HG03280 (cell line): ENCODE measurements around the gene RGSL1.

Experiments used
- ATAC-seq: cut with Tn5 transposase; IDR thresholded peaks from one replicate; pipeline ENCODE4 v1.9.1; 2021; ENCODE audit warnings: mild to moderate bottlenecking, moderate library complexity; ENCODE audit not compliant: unreplicated experiment

Gene RGSL1

DNA sequence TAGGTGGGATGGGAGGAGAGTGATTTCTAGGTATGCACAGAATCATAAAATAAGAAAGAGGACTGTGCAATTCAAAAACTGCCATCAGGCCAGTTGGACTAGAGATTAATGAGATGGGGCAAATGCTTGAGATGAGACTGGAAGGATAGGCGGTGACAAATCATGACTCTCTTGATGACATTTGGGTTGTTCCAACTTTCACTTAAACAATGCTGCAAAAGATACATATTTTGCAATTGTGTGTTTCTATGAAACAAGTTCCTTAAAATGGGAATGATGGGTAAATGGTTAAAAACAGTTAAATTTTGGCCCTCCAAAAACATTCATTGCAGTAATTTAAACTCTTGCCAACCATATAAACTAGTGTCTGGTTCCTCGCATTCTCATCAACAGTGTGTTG is 84.0 kb downstream of the RGSL1 start:
- ATAC-seq = no peak

DNA sequence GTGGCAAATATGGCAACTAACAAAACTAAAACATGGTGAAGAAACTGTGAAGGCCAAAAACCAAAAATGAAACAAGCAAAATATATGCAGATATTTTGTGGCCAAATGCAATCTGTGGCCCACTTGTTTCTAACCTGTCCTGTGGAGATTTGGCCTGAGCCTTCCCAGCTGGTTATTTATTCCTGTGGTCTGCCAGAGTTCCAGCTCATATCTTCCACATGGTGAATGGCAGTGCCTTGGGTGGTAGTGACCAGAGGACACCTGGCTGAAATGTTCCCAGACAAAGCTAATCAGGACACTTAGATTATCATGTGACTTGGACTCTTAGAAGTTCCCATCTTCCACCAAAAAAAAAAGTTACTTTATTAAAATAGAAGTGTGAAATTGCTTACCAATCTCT is 99.4 kb downstream of the RGSL1 start:
- ATAC-seq = no peak

DNA sequence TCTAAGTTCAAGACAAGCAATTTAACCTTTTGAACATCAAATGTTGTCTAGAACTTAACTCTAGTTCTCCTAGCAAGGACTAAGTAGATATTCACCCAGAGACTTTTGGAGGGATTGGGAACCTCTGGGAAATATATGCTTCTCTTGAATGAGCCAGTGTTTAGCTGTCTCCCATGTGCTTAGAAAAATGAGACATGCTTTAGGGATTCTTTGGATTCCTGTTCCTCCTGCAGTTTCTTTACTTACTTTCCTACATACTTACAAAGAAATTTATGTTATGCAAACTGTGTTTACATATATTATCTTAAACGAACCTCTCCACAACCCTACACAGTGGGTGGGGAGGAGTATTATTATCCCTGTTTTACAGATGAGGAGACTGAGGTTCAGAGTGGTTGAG is 99.9 kb downstream of the RGSL1 start:
- ATAC-seq = no peak

DNA sequence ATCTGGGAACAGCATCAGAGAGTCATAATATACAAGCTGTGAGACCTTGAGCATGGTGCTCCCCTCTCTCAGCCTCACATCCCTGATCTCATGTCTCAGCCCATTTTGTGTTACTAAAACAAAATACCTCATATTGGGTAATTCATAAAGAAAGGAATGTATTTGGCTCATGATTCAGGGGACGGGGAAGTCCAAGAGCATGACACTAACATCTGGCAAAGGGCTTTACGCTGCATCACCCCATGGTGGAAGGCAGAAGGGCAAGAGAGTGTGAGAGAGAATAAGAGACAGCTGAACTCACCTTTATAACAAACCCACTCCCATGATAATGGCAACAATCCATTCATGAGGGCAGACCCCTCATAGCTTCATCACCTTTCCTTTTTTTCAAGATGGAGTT is 102.6 kb downstream of the RGSL1 start:
- ATAC-seq = no peak

DNA sequence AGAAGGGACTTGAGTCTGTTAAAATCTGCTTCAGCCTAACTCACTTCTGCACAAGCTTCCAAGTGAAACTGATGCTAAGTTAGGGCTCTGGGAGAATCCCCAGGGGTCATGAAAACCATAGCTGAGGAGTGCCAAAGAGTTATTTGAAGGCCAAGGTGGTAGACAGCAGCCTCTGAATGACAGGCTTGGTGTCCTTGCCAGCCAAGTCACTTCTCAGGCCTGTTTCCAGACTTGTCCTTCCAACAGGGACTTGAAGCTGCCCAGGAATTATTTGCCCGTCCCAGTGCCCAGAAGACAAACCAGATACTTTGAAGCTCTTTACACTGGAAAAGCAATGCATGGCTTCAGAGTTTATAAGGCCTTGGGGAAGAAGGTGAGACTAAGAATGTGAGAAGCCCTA is 105.5 kb downstream of the RGSL1 start:
- ATAC-seq = no peak

DNA sequence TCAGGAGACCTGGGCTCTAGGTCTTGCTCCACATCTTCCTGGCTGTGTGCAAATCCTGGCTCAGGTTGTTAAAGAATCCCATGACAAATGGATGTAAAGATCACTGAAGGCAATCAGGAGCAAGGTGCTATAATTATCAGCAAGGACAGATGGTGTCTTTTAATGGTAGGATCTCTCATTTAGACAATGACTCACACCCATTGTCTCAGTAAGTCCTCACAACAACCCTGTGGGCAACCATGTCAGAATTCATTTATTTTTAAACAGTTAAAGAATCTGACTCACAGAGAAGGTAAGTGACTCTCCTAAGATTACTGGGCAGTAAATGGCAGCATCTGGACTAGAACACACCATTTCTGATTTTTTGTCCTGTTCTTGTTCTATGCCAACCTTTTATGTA is 106.3 kb downstream of the RGSL1 start:
- no peak for ATAC-seq

DNA sequence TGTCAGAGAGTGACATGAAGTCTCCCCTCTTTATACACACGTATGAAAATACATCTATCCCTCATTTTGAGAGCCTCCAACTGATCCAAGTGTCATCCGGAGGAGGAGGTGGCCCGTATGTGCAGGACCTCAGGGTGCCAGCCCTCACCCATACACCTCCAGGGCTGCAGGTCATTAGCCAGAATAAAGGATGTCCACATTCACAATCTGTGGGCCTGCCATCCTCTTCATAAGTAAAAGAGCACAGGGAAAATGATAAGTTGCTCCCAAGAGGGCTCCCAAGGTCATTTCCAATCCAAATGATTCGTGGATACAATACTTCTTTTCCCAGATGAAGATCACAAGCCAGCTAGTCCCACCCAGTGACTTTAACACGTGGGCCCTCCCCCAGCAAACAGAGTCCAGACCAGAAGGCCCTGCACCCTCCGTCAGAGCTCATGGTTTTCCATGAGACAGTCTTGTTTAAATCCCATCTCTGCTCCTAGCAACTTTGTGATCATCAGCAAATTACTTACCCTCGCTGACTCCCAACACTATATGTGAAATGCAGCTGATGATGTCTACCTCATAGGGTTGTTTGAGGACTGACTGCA is 110.5 kb downstream of the RGSL1 start:
- ATAC-seq = no peak

DNA sequence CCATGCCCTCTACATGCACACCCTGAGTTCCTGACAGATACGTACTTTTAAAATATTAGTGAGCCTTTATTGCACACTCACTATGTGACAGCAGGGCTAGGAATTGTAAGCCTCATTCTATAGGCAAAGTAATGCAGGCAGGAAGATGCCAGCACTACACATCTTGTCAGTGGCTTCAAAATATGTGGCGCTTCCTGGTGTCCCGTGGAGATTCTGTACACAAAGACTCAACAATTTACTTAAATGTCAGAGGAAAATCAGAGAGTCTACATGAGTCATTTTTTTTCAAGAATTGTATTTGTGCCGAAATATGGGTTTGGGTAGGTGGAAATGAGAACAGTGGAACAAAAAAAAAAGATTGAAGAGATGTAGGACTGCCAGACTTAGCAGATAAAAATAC is 111.5 kb downstream of the RGSL1 start:
- ATAC-seq = no peak

DNA sequence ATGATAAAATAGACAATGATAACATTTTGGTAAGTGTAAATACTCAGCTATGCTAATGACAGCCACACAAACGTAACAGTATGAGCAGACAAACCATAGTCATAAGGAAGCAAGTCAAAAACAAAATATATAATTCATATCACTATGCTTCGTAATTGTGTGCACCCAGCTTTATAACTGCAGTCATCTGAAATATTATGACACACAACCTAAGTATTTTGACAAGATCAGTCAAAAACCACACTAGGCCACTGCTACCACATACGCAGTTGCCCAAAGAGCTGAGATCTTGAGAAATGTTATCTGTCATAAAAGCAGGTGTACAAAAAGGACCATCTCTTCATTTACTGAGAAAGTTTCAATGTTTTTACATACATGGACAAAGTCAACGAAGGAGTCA is 113.1 kb downstream of the RGSL1 start:
- ATAC-seq = no peak

DNA sequence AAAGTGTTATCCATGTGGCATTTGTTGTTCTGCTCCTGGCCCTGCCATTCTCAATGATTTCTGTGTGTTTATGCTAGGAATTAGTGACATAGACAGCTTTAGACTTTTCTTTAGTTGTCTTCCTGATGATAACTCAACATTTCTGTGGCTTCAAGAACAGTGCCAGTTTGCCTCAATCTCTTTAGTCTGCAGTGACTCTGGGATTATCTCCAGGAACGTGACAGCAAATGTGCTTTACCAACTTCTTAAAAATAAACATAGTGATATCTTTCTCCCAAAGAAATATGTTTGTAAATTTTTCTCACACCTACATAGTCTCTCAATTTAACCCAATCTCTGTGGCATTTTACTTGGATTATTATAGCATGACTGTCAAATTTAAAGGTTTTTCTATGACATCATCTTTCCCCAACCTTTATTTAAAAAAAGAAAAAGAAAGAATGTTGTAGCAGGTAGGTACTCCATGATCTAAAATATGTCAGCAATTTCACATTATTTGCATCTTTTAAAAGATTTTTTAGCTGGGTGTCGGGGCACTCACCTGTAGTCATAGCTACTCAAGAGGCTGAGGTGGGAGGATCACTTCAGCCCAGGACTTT is 114.6 kb downstream of the RGSL1 start:
- ATAC-seq = no peak

DNA sequence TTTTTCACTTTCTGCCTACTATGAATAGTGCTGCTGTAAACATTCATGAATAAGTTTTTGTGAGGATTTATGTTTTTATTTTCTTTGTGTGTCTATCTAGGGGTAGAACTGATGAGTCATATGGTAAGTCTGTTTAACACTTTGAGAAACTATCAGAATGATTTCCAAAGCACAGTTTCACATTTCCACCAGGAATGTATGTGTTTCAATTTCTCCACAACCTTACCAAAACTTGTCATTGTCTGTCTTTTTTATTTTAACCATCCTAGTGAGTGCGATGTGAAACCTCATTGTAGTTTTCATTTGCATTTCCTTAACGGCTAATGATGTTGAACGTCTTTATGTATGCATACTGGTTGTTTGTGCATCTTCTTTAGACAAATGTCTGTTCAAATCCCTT is 115.6 kb downstream of the RGSL1 start:
- ATAC-seq = no peak

DNA sequence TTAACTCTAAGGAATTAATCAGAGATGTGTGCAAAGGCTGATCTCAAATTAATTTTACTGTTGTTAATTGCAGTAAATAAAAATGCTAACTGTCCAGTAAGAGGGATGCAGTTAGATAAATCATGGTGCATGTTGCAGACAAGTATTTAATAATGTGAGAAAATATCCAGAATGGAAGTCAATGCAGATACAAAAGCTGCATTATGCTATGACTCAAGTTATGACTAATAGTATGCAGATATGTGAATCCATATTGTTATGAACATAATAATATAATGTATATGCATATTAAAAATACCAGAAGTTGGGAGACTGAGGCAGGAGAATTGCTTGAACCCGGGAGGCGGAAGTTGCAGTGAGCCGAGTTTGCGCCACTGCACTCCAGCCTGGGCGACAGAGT is 117.7 kb downstream of the RGSL1 start:
- ATAC-seq = no peak

DNA sequence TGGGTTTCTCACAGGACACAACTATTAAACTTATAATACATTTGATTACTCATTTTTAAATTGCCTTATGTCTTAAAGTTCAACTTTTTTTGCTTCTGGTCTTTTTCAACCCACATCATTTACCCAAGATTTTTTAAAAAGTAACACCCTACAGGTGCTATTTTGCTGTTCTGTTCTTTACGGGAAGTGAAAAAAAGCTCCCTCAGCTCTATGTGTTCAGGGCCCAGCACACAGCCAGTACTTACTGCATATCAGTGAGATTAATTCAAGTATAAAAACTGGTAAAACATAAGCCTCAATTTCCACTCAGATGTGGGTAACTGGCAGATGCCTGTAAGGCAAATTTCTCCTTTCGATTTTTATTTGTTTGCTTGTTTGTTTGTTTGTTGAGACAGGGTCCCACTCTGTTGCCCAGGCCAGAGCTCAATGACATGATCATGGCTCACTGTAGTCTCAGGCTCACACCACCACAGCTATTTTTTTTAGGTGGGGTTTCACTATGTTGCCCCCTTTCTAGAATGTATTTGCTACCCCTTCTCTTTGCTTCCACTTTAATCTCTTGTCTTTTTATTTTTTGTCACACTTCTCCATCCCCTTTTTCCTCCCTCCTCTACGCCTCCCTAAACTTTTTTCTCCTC is 118.8 kb downstream of the RGSL1 start:
- no peak for ATAC-seq

DNA sequence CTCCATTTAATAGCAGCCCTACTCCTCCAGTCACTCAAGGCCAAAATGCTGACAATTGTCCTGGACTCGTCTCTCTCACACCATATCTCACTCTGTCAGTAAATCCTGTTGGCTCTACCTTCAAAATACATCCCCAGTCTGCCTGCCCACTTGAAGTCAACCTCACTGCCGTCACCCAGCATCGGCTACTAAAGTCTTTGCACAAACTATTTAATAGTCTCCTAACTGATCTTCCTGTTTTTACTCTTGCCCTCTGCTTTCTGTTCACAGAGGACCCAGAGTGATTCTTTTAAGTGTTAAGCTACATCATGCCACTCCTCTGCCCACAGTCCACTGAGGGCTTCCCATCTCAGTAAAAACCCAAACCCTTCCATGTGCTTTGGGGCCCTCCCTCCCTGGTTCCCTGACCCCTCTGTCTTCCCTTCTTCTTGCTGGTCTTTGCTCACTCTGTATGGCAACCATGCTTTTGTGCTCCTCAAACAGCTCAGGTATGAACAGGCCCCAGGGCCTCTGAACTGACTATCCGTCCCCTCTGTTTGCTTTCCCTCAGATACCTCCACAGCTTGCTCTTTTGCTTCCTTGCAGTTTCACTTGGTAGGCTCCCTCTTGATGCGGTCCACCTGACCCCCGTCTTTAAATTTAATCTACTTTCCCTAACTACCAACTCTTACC is 120.1 kb downstream of the RGSL1 start:
- no peak for ATAC-seq

DNA sequence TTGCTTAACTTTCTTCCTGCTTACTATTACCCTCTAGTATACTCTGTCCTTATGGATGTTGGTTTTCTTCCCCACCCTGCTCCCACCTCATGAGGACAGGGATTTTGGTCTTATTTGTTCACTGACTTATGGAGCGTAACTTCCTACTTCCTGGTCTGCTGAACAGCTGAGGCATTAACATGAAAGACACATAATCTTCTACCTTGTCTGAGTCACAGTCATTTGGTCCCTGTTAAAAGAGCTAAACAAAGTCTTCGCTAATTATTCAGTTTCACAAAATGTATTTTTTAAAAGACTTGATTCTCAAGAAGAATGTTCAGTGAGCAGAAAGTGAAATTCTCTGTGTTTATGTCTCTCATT is 120.6 kb downstream of the RGSL1 start:
- no peak for ATAC-seq

DNA sequence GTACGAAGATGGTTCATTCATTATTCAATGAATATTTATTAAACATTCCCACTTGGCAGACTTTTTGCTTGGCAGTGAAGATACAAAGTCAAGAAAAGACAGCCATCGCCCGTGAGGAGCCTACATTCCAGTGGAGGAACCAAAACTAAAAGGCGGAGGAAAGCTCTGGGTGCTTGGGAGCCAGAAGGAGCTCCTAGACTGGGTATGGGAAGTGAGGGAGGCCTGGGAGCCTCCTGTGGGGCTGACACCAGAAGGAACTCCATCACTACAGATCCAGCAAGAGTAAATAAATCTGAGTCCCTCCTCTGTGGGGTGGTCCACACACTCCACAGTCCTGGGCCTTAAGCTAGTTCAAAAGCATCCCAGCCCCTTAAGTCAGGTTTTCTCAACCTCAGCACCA is 124.2 kb downstream of the RGSL1 start:
- ATAC-seq = no peak

DNA sequence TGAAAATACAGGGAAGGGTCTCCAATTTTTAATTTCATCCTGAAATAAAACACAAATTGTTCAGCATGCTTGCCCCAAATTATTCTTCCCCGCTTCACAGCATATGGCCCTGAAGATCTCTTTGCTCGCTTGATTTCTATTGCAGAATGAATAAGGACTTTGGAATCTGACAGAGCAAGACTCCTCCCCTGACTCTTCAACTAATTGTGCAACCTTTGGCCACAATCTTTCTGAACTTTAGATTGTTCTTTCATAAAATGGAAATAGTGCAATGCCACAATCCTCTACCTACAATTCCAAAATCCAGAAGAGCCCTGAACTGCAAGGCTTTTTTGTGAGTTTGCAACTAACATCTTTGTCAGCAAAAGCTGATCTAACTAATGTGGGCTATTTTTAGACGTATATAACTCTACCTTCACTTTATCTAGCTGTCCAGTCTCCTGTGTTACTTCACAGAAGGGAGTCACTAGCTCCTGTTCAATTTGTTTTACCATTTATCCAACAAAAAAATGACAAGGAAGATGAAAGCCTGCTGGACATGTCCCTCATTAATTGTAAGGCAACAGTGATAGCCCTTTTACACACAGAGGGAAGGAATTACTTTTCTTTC is 125.7 kb downstream of the RGSL1 start:
- ATAC-seq = no peak

DNA sequence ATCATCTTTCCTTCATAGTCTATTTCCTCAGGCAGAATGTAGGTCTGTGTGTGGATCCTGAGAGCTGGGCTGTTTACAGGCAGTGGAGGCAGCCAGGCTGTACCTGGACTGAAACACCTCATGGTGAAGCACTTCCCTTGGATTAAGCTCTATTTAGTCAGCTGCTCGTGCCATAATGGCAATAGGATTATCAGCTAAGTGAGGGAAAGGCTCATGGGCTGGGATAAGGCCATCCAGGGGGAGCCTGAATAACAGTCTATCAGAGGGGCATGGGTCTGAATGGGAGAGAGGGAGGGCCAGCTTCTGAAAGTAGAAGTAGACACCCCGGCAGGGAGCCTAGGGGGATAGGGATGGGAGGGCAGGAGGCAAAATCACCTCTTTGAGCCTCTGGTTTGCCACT is 130.8 kb downstream of the RGSL1 start:
- ATAC-seq = no peak

DNA sequence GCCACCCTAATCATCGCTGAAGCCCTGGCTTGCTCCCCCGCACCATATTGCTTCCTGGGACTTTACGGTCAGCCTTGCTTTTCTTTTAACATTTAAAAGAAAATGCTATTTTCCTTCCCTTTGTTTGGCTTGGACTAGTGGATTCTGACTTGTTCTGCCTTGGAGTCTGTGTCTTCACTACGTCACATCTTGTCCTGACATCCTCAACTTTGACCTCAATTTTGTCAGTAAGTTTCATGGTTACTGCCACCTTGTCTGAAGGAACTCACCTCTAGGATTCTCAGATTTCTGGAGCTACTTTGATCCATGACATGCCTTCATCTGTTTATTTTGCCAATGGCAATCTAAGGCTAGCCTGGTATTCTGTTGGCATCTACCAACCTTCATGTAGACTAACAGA is 134.8 kb downstream of the RGSL1 start:
- no peak for ATAC-seq

DNA sequence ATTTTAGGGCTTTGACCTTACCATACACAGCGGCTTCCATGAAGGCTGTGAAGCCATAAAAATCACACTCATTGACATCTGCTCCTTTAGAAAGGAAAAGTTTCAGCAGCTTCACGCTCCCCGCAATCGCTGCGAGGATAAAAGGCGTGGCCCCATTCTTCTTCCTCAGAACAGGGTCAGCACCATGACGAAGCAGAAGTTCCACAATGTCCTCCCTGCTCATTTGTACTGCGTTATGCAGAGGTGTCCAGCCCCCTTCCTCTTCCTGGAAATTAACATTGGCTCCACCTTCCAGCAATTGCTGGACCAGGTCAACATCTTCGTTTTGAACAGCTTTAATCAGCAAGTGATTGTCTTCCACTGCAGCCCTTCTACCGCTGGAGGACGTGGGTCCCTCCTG is 136.4 kb downstream of the RGSL1 start:
- ATAC-seq = no peak

DNA sequence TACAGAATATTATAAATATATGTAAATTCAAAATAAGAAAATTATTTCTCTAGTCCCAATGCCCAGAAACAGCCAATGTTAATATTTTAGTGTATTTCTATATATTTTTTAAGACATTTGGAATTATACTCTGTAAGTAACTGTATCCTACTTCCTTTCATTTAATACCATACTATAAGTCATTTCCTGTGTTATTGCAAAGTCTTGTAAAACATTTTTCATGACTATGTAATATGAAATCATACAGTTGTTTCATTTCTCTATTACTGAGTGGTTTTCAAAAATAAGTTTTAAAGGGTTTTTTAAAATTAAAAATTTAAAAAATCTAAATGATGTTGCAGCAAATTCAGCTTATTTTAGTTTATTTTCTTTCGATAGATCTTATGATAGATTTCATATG is 137.1 kb downstream of the RGSL1 start:
- ATAC-seq = no peak
